K562 (cell line): Measurements from ENCODE around the gene NCOA4. TPM values are rescaled to one million over a fixed set of nuclear protein-coding genes. Genes with fewer than 3 reads are reported as not detected.
"Not testable (repeated sequence)": the region's sequence is repeated elsewhere in the genome, so short reads cannot be mapped to it uniquely, and the experiment has no call there.

Source experiments
- ATAC-seq: fragments of 200-7000 bp; cut with Tn5 transposase; 3 replicates; pipeline ENCODE4 v1.9.1; 2020; ENCODE audit warnings: moderate library complexity
- BruUV-seq: library from RNA; stranded (reverse); fragments of 400-500 nt; replicated peaks from 2 replicates; lab custom pipeline; 2021; lab: Mats Ljungman, UMichigan
- CTCF ChIA-PET: fragments of 300-600 bp; formaldehyde crosslinking; extraction: SDS; loops from one replicate; lab custom pipeline; 2021; ENCODE audit warnings: low intra/inter-chr PET ratio; lab: Yijun Ruan, JAX
- POLR2A ChIA-PET: fragments of 300-600, 350-650 bp; sonication (Branson Sonifier 250); formaldehyde crosslinking; extraction: SDS; loops from one replicate; lab custom pipeline; 2021; ENCODE audit warnings: antibody characterized with exemption, inconsistent platforms; lab: Yijun Ruan, JAX
- DNase-seq, 4 experiments: peaks; one replicate each; pipeline versions ENCODE4 v3.0.0 to v3.0.0-alpha.2; 2011 to 2018; ENCODE audit warnings: low spot score in 3 of 4, mixed read lengths in 3 of 4; ENCODE audit errors: extremely low read depth in 1 of 4
- FAIRE-seq: peaks from 2 replicates; lab custom pipeline; 2011; peaks lifted over from hg19 to GRCh38; lab: Jason Lieb, UNC
- H2AFZ ChIP-seq: 2 replicates; pipeline ENCODE4 v1.6.0; 2011; ENCODE audit warnings: low read depth, low read length, control low read depth, inconsistent platforms
- H3K27ac ChIP-seq: fragments of 200-600 bp; 3 replicates; pipeline ENCODE4 v1.8.0; 2011; ENCODE audit warnings: low read depth, mild to moderate bottlenecking, control low read depth, inconsistent platforms, low read length, moderate library complexity, mixed read lengths; ENCODE audit errors: extremely low read depth
- H3K27me3 ChIP-seq, 2 experiments: fragments of 300-600 bp in 1 of 2; 2 replicates in 1 of 2; 3 replicates in 1 of 2; pipeline versions ENCODE4 v1.6.0 to v1.8.0; 2011; ENCODE audit warnings: inconsistent platforms in 2 of 2, low read length in 2 of 2, mild to moderate bottlenecking in 1 of 2, mixed read lengths in 1 of 2, moderate library complexity in 1 of 2; ENCODE audit not compliant: control insufficient read depth in 2 of 2, insufficient read depth in 2 of 2
- H3K36me3 ChIP-seq: fragments of 300-600 bp; 3 replicates; pipeline ENCODE4 v1.8.0; 2011; ENCODE audit warnings: mild to moderate bottlenecking, low read length, inconsistent platforms; ENCODE audit not compliant: control insufficient read depth, insufficient read depth
- H3K4me1 ChIP-seq, 2 experiments: fragments of 200-600 bp in 1 of 2; replicated peaks in 1 of 2; 2 replicates in 1 of 2; 3 replicates in 1 of 2; pipeline versions ENCODE4 v1.5.1 to v1.8.0; 2011; ENCODE audit warnings: inconsistent platforms in 2 of 2, low read length in 2 of 2, mild to moderate bottlenecking in 1 of 2, mixed read lengths in 1 of 2, moderate library complexity in 1 of 2; ENCODE audit not compliant: control insufficient read depth in 2 of 2, insufficient read depth in 2 of 2
- H3K4me2 ChIP-seq: 2 replicates; pipeline ENCODE4 v1.6.1; 2011; ENCODE audit warnings: low read length, control low read depth, inconsistent platforms, mixed read lengths; ENCODE audit not compliant: insufficient read depth
- H3K4me3 ChIP-seq: fragments of 200-600 bp; sonication (generic), shearing (Covaris generic); 2 replicates; pipeline ENCODE4 v1.5.1; 2016; ENCODE audit warnings: control low read depth, inconsistent platforms
- H3K79me2 ChIP-seq: fragments of 200-600 bp; 3 replicates; pipeline ENCODE4 v1.8.0; 2011; ENCODE audit warnings: low read length, inconsistent platforms; ENCODE audit not compliant: control insufficient read depth, insufficient read depth
- H3K9ac ChIP-seq, 2 experiments: 2 replicates each; pipeline versions ENCODE4 v1.6.0 to v1.6.1; 2011; ENCODE audit warnings: low read depth in 2 of 2, low read length in 2 of 2, control low read depth in 1 of 2, inconsistent platforms in 1 of 2, mild to moderate bottlenecking in 1 of 2, mixed read lengths in 1 of 2; ENCODE audit not compliant: insufficient read depth in 1 of 2
- H3K9me1 ChIP-seq: one replicate; pipeline ENCODE4 v1.6.0; 2011; ENCODE audit warnings: inconsistent platforms, mild to moderate bottlenecking, low read length, moderate library complexity; ENCODE audit not compliant: control insufficient read depth, insufficient read depth
- H3K9me3 ChIP-seq: replicated peaks from 2 replicates; pipeline ENCODE4 v1.5.1; 2011; ENCODE audit warnings: low read depth, low read length, inconsistent platforms; ENCODE audit not compliant: control insufficient read depth, insufficient read depth
- H4K20me1 ChIP-seq: replicated peaks from 2 replicates; pipeline ENCODE4 v1.6.1; 2011; ENCODE audit warnings: low read length, inconsistent platforms, mixed read lengths; ENCODE audit not compliant: control insufficient read depth, insufficient read depth
- ARID2 ChIP-seq: fragments of 450-650 bp; IDR thresholded peaks from 2 replicates; pipeline ENCODE4 v1.6.1; 2017; ENCODE audit warnings: antibody characterized with exemption, mild to moderate bottlenecking
- RAD21 ChIP-seq, 2 experiments: fragments of 250-450 bp in 1 of 2; fragments of 450-650 bp in 1 of 2; sonication (Bioruptor Pico) in 1 of 2; formaldehyde crosslinking in 1 of 2; IDR thresholded peaks in 1 of 2; conservative IDR thresholded peaks in 1 of 2; 2 replicates each; pipeline versions ENCODE4 v1.4.0 to v1.8.0; 2020 to 2022; ENCODE audit warnings: mild to moderate bottlenecking in 2 of 2, moderate library complexity in 1 of 2
- WGBS: fragments of 100-300 bp; shearing (Covaris generic); methylation state at CpG from one replicate; pipeline ENCODE4 v1.1.6; 2016; ENCODE audit warnings: low coverage, mixed read lengths; ENCODE audit not compliant: insufficient coverage; ENCODE audit errors: missing lambda C conversion rate; 5-methylcytosine and 5-hydroxymethylcytosine counted together
- in situ Hi-C: fragments of 300-500 bp; cut with MboI; formaldehyde crosslinking; loops from 4 replicates; pipeline ENCODE4 v1.15.0; 2018; ENCODE audit warnings: inconsistent platforms, mixed read lengths
- intact Hi-C: fragments of 100-400 bp; cut with micrococcal nuclease; formaldehyde crosslinking; loops from 2 replicates; pipeline ENCODE4 v1.14.2; 2022
- polyA plus RNA-seq, 8 experiments: library from polyadenylated mRNA; depleted of rRNA in 4 of 8; stranded (reverse) in 5 of 8; unstranded in 3 of 8; fragments of >200 nt; fragmentation: Nextera tagmentation in 2 of 8; fragmentation: Illumina TruSeq in 1 of 8; extraction: Ambion mirVana in 2 of 8; extraction: Trizol in 1 of 8; gene quantifications; 2 replicates each; pipeline versions ENCODE4 v1.2.1 to v1.2.3, GENCODE V29; 2011 to 2014; ENCODE audit warnings: inconsistent platforms in 1 of 8, missing spikeins in 1 of 8
- total RNA-seq, 7 experiments: library from RNA; depleted of rRNA in 6 of 7; stranded (reverse); fragments of >200 nt in 6 of 7; fragmentation: Illumina TruSeq in 2 of 7; extraction: Trizol in 2 of 7; gene quantifications; 2 replicates each; pipeline versions ENCODE4 v1.2.1 to v1.2.3, GENCODE V29; 2011 to 2021; ENCODE audit warnings: low replicate concordance in 1 of 7
- TF ChIP-seq, protein P1 (sequence below): fragments of 200-800 bp; sonication (Bioruptor generic); IDR thresholded peaks from 2 replicates; pipeline ENCODE4 v1.6.1; 2017; ENCODE audit warnings: missing genetic modification characterization, missing compliant biosample characterization
- TF ChIP-seq, protein P2 (sequence below): fragments of 450-650 bp; IDR thresholded peaks from 2 replicates; pipeline ENCODE4 v1.6.1; 2017; ENCODE audit warnings: antibody characterized with exemption, mild to moderate bottlenecking
- TF ChIP-seq, protein P3 (sequence below): fragments of 450-650 bp; IDR thresholded peaks from 2 replicates; pipeline ENCODE4 v1.6.1; 2016

Gene NCOA4
- total and polyA plus RNA-seq, 9 of the 15 experiments (the other 6 are each of a cell fraction or from before 2014, with no cell fraction given), result 89.8 to 283 (median 181) TPM

DNA sequence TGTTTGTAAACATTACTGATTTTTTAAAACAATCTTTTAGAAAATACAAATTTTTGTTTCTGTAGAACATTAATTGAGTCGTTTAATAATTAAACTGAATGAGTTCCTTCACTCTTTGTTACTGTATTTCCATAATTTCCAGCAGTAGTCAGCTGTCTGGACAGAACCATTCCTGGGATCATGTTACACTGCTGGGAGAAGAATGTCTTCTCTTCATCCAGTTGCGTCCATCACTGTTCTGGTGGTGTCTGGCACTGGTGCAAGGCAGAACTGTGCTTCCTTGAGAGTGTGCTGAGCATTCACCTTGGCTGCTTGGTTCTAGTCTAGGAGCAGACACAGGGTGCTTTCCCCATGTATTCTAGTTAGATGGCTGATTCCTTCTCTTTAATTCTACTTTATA, 46.0 kb downstream of the NCOA4 start:
- FAIRE-seq, in situ Hi-C loops, H3K4me3 ChIP-seq, H3K4me2 ChIP-seq, BruUV-seq, intact Hi-C loops, H2AFZ ChIP-seq, ATAC-seq, H4K20me1 ChIP-seq, H3K9me1 ChIP-seq, POLR2A ChIA-PET, H3K27me3 ChIP-seq, H3K9ac ChIP-seq, DNase-seq, H3K27ac ChIP-seq, H3K4me1 ChIP-seq, CTCF ChIA-PET, H3K9me3 ChIP-seq: not testable (repeated sequence)
- Histone ChIP-seq H3K36me3 (peaks cover 63% of the 10 kb centered on the region), H3K79me2 (peaks cover 45% of the 10 kb centered on the region)
- 97% methylated on average over 2 of the region's 2 CpGs for WGBS

DNA sequence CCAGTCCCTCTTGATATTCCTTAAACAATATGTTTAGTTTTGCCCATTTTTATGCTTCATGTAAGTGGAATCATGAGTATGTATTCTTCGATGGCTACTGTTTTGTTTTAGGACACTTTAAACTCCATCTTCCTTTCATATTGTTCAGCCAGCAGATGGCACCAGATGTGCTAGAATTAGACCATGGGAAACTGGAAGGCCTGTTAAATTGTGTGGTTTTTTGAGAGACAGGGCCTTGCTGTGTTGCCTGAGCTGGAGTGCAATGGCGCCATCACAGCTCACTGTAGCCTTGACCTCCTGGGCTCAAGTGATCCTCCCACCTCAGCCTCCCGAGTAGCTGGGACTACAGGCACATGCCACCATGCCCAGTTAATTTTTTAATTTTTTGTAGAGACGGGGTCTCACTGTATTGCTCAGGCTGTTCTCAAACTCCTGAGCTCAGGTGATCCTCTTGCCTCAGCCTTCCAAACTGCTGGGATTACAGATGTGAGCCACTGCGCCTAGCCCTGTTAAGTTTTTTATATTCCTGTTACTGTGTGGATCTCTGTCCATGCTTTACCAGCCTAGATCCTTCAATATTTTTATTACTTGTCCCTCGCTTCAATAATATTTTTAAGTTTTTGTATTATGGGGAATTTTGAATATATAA, 46.8 kb downstream of the NCOA4 start:
- FAIRE-seq, H3K4me3 ChIP-seq, H3K27ac ChIP-seq, H4K20me1 ChIP-seq, H3K9ac ChIP-seq, H2AFZ ChIP-seq, in situ Hi-C loops, H3K9me1 ChIP-seq, H3K27me3 ChIP-seq, BruUV-seq, POLR2A ChIA-PET, H3K4me2 ChIP-seq, H3K4me1 ChIP-seq, H3K9me3 ChIP-seq: not testable (repeated sequence)
- whole genome bisulfite sequencing, result 60% methylated on average over 3 of the region's 6 CpGs
- peak; percentile 91 for ATAC-seq
- CTCF ChIA-PET, result interaction anchor here (0.6 kb wide), 1 partner anchor 44 kb away, joined by 3 read pairs; no protein-coding TSS in a partner anchor
- DNase-seq, result peak in 1 of 4 experiments; percentile 71
- intact Hi-C loops, result loop anchor here (1.0 kb wide), 1 partner anchor 45 kb away; no protein-coding TSS in a partner anchor
- peaks cover 63% of the 10 kb centered on the region; the same call in 2 of the 3 replicates for H3K36me3 ChIP-seq
- H3K79me2 ChIP-seq, result peaks cover 48% of the 10 kb centered on the region
- TF ChIP-seq, protein P1, sequence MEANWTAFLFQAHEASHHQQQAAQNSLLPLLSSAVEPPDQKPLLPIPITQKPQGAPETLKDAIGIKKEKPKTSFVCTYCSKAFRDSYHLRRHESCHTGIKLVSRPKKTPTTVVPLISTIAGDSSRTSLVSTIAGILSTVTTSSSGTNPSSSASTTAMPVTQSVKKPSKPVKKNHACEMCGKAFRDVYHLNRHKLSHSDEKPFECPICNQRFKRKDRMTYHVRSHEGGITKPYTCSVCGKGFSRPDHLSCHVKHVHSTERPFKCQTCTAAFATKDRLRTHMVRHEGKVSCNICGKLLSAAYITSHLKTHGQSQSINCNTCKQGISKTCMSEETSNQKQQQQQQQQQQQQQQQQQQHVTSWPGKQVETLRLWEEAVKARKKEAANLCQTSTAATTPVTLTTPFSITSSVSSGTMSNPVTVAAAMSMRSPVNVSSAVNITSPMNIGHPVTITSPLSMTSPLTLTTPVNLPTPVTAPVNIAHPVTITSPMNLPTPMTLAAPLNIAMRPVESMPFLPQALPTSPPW (CRISPR knock-in tag), result peak; percentile 47; the same call in 1 of the 2 replicates
- 0 out of 2 replicates have a peak, but pooled peaks have one; percentile 29 for TF ChIP-seq ARID2
- TF ChIP-seq, protein P2, sequence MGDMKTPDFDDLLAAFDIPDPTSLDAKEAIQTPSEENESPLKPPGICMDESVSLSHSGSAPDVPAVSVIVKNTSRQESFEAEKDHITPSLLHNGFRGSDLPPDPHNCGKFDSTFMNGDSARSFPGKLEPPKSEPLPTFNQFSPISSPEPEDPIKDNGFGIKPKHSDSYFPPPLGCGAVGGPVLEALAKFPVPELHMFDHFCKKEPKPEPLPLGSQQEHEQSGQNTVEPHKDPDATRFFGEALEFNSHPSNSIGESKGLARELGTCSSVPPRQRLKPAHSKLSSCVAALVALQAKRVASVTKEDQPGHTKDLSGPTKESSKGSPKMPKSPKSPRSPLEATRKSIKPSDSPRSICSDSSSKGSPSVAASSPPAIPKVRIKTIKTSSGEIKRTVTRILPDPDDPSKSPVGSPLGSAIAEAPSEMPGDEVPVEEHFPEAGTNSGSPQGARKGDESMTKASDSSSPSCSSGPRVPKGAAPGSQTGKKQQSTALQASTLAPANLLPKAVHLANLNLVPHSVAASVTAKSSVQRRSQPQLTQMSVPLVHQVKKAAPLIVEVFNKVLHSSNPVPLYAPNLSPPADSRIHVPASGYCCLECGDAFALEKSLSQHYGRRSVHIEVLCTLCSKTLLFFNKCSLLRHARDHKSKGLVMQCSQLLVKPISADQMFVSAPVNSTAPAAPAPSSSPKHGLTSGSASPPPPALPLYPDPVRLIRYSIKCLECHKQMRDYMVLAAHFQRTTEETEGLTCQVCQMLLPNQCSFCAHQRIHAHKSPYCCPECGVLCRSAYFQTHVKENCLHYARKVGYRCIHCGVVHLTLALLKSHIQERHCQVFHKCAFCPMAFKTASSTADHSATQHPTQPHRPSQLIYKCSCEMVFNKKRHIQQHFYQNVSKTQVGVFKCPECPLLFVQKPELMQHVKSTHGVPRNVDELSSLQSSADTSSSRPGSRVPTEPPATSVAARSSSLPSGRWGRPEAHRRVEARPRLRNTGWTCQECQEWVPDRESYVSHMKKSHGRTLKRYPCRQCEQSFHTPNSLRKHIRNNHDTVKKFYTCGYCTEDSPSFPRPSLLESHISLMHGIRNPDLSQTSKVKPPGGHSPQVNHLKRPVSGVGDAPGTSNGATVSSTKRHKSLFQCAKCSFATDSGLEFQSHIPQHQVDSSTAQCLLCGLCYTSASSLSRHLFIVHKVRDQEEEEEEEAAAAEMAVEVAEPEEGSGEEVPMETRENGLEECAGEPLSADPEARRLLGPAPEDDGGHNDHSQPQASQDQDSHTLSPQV, result peak; percentile 60; the same call in 1 of the 2 replicates
- TF ChIP-seq, protein P3, sequence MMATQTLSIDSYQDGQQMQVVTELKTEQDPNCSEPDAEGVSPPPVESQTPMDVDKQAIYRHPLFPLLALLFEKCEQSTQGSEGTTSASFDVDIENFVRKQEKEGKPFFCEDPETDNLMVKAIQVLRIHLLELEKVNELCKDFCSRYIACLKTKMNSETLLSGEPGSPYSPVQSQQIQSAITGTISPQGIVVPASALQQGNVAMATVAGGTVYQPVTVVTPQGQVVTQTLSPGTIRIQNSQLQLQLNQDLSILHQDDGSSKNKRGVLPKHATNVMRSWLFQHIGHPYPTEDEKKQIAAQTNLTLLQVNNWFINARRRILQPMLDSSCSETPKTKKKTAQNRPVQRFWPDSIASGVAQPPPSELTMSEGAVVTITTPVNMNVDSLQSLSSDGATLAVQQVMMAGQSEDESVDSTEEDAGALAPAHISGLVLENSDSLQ, result peak; percentile 73
- peak; percentile 83 to 92 for TF ChIP-seq RAD21 (CRISPR knock-in tag; conservative IDR thresholded peaks at IDR 0.05 in 1 of 2, IDR thresholded peaks at IDR 0.05 in 1 of 2)
